Measurements from ENCODE around the gene RIT1. TPM values are rescaled to one million over a fixed set of nuclear protein-coding genes. Genes with fewer than 3 reads are reported as not detected.

The RIT1 gene, protein sequence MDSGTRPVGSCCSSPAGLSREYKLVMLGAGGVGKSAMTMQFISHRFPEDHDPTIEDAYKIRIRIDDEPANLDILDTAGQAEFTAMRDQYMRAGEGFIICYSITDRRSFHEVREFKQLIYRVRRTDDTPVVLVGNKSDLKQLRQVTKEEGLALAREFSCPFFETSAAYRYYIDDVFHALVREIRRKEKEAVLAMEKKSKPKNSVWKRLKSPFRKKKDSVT
- polyA plus RNA-seq (2014; cell fraction: cytosol; rRNA removed) = 17.5 and 27.2 TPM in 2 replicates
- polyA plus RNA-seq (2014; cell fraction: nucleus; rRNA removed) = 15.0 and 20.5 TPM in 2 replicates

GRCh38 chr1:155911156-155912055 is at the start of gene RIT1:
Gene RIT1, minus strand, starts transcription at chr1:155911349. Its CDS starts 588 bp downstream, at chr1:155910761.
- peak; percentile 85 for DNase-seq (ENCODE audit: low spot score)

DNA sequence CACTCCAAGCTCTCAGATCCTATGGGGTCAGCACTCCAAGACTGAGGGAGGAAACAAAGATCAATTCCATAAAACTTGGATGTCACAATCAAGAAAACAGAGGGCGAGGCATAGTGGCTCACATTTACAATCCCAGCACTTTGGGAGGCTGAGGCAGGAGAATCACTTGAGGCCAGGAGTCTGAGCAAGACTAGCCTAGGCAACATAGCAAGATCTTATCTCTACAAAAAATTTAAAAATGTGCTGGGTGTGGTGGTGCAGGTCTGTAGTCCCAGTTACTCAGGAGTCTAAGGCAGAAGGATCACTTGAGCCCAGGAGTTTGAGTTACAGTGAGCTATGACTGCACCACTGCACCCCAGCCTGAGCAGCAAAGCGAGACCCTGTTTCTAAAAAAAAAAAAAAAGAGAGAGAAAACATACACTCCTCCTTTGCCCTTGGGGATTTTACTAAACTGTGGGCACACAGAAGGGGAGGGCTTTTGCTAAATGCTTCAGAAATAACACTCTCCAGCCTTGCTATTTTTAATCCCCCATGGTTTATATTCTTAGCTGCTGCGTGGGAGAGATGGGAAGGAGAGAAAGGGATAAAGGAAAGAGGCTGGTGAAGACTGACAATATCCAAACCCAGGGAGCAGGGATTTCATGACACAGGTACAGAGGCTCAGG is 49.1 kb upstream of the RIT1 start:
- no peak for DNase-seq (ENCODE audit: low spot score)

GRCh38 chr1:155957411-155957915 is 46.3 kb upstream of the RIT1 start:
- DNase-seq (ENCODE audit: low spot score) = no peak

GRCh38 chr1:155954645-155955044 is 43.5 kb upstream of the RIT1 start:
- no peak for DNase-seq (ENCODE audit: low spot score)

GRCh38 chr1:155952505-155952890 is 41.3 kb upstream of the RIT1 start:
- no peak for DNase-seq (ENCODE audit: low spot score)

- DNase-seq (ENCODE audit: low spot score) = no peak
These were observed 40.8 kb upstream of the RIT1 start for GRCh38 chr1:155951753-155952504.

DNA sequence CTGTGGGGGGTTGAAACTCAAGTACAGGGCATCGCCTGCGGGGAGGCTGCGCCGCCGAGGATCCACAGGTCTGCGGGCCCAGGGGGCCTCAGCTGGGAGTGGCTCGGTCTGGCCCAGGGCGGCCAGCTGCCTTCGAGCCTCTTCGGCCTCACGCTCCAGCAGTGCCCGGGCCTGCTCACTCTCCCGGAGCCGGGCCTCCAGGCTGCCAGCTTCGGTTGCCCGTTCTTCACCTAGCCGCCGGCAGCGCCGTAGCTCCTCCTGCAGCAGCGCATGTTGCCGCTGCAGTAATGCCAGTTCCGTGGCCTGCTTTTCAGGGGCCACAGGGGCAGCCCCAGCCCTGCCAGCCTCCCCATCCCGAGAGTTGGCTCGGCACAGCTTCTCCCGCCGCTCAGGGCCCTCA is 39.7 kb upstream of the RIT1 start:
- no peak for DNase-seq (ENCODE audit: low spot score)

DNA sequence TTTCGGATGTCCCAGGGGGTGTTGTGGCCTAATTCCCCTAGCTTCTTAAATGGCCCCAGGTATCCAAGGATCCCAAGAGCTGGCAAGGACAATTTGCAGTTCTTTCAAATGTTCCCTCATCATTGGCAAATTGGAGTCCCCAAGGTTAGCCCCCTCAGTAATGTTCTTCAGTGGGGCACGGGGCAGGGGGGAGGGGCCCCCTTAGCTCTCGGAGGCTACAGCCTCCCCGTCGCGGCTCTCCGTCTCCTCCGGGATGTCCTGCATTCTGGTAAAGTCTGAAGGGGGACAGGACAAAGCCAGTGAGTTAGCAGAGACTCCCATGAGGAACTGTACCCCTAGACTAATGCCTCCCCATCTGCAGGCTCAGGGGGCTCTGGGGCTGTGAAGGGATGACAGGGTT is 36.6 kb upstream of the RIT1 start:
- DNase-seq (ENCODE audit: low spot score) = no peak

- DNase-seq (ENCODE audit: low spot score) = no peak
These were observed 36.1 kb upstream of the RIT1 start for GRCh38 chr1:155947292-155947691.

- DNase-seq (ENCODE audit: low spot score) = no peak
These were observed 35.6 kb upstream of the RIT1 start for GRCh38 chr1:155946633-155947219.

- no peak for DNase-seq (ENCODE audit: low spot score)
These were observed 33.3 kb upstream of the RIT1 start for GRCh38 chr1:155944444-155944799.

GRCh38 chr1:155942578-155943141 is 31.5 kb upstream of the RIT1 start:
- DNase-seq (ENCODE audit: low spot score) = no peak

DNA sequence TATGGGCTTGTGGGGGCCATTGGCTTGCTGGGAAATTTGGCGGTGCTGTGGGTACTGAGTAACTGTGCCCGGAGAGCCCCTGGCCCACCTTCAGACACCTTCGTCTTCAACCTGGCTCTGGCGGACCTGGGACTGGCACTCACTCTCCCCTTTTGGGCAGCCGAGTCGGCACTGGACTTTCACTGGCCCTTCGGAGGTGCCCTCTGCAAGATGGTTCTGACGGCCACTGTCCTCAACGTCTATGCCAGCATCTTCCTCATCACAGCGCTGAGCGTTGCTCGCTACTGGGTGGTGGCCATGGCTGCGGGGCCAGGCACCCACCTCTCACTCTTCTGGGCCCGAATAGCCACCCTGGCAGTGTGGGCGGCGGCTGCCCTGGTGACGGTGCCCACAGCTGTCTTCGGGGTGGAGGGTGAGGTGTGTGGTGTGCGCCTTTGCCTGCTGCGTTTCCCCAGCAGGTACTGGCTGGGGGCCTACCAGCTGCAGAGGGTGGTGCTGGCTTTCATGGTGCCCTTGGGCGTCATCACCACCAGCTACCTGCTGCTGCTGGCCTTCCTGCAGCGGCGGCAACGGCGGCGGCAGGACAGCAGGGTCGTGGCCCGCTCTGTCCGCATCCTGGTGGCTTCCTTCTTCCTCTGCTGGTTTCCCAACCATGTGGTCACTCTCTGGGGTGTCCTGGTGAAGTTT is 30.8 kb upstream of the RIT1 start:
- no peak for DNase-seq (ENCODE audit: low spot score)

GRCh38 chr1:155940993-155941844 is 30.1 kb upstream of the RIT1 start, which contains the start of gene RXFP4:
Gene RXFP4, plus strand, starts transcription at chr1:155941638. Its CDS starts 72 bp downstream, at chr1:155941710.
- DNase-seq (ENCODE audit: low spot score) = no peak

- no peak for DNase-seq (ENCODE audit: low spot score)
These were observed 29.4 kb upstream of the RIT1 start for GRCh38 chr1:155940482-155940992.

DNA sequence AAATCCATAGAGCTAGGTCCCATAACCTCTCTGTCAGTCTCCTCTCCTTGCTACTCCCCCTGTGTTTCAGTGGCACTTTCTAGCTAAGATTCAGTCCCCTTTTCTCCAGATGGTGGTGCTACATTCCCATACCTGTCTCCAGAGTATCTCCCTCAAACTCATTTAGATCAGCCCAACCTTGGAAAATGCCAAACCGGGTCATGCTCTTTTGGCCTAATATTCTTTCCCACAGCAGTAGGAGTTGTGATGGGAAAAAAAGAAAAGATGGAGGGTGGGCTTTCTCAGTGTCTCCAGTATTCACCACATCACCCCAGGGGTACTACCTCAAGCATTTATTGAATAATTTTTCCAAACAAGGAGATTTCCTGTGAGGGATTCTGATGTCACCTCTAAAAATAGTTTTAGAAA is 27.1 kb upstream of the RIT1 start:
- DNase-seq (ENCODE audit: low spot score) = peak; percentile 74

- peak; percentile 47 for DNase-seq (ENCODE audit: low spot score)
These were observed 23.9 kb upstream of the RIT1 start for GRCh38 chr1:155934936-155935590.
